GM12874 (cell line): ENCODE results near the gene KCNMB4.

Experiments used
- CTCF ChIP-seq: IDR thresholded peaks from 2 replicates; pipeline ENCODE4 v1.5.1; 2011; ENCODE audit warnings: low read depth, mild to moderate bottlenecking, control low read depth, low read length, moderate library complexity; ENCODE audit not compliant: insufficient read depth

The KCNMB4 gene

GRCh38 chr12:70459786-70460185 lies 93.7 kb downstream of the KCNMB4 start:
- no peak for TF ChIP-seq CTCF

GRCh38 chr12:70463997-70464396 lies 97.9 kb downstream of the KCNMB4 start:
- TF ChIP-seq CTCF: no peak

DNA sequence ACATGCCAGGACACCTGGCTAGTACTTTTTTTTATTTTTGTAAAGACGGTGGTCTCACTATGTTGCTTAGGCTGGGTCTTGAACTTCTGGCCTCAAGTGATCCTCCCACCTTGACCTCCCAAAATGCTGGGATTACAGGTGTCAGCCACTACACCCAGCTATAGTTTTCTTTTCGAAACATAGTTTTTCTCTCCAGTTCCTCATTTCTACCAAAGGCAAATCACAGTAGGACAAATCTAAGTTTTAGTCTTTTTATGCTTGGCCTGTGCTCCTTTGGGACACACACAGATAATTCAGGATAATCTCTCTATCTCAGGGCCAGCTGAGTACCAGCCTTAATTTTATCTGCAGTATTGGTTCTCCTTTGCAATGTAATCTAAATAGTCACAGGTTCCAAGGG lies 100.7 kb downstream of the KCNMB4 start:
- TF ChIP-seq CTCF: no peak

DNA sequence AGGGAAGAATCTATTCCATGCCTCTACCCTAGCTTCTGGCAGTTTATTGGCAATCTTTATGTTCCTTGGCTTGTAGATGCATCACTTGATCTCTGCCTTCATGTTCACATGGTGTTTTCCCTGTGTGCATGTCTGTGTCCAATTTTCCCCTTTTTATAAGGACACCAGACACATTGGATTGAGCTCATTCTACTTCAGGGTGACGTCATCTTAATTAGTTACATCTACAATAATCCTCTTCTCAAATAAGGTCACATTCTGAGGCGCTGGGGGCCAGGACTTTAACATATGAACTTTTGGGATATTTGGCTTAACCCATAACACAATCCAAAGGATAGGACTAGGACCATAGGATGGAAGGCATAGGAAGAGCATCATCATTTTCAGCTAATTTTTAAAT lies 101.4 kb downstream of the KCNMB4 start:
- TF ChIP-seq CTCF: no peak

- TF ChIP-seq CTCF: no peak
These were observed 102.0 kb downstream of the KCNMB4 start for GRCh38 chr12:70467918-70468733.

DNA sequence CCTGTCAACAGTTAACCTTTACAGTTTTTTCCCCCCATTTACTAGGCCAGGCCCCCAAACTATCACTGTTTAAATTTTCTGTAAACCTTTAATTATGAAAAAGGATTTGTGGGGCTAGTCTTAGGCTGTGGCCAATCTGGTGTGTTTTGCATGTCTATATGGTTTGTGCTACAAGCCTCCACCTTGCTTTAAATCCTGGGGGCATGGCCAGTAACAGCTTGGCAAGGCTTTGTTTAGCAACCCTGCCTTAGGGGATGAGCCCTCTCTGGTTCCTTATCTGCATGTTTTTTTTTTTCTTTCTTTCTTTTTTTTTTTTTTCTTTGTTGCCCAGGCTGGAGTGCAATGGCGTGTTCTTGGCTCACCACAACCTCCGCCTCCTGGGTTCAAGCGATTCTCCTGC lies 102.7 kb downstream of the KCNMB4 start:
- no peak for TF ChIP-seq CTCF

DNA sequence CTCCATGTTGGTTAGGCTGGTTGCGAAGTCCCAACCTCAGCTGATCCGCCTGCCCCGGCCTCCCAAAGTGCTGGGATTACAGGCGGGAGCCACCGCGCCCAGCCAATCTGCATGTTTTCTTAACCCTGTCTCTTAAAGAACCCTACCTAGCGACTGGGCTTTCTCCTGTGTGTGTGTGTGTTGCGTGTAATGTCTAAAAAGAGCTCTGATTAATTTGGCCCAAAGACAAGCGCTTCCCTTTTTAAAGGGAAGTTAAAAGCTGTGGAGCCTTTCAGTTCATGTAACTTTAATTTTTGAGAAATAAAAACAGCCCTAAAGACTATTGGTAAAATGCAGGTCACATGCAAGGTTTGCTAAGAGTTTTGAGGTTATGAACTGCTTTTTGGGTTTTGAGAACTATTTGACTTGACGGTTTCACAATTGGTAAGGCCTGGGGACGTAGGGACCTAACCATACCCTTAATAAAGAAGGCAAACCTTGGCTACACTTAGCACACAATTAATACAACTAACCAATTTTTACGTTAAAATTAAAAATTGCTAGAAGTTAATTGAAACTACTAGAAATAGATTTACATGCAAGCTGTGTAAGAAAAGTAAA lies 103.2 kb downstream of the KCNMB4 start:
- no peak for TF ChIP-seq CTCF
